ENCODE measurements around the gene DMXL1.
"Not testable (repeated sequence)": the region's sequence is repeated elsewhere in the genome, so short reads cannot be mapped to it uniquely, and the experiment has no call there.

DNA sequence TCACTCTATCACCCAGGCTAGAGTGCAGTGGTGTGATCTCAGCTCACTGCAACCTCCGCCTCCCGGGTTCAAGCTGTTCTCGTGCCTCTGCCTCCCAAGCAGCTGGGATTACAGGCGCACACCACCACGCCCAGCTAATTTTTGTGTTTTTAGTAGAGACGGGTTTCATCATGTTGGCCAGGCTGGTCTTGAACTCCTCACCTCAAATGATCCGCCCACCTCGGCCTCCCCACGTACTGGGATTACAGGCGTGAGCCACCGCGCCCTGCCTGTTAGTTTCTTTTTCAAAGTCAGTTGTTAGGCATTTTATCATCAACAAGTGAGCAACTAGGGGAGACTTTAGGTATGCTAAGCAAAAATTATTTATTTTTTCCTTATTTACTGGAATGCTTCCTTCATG, 4.4 kb downstream of the DMXL1 start:
- TF ChIP-seq, protein P1, sequence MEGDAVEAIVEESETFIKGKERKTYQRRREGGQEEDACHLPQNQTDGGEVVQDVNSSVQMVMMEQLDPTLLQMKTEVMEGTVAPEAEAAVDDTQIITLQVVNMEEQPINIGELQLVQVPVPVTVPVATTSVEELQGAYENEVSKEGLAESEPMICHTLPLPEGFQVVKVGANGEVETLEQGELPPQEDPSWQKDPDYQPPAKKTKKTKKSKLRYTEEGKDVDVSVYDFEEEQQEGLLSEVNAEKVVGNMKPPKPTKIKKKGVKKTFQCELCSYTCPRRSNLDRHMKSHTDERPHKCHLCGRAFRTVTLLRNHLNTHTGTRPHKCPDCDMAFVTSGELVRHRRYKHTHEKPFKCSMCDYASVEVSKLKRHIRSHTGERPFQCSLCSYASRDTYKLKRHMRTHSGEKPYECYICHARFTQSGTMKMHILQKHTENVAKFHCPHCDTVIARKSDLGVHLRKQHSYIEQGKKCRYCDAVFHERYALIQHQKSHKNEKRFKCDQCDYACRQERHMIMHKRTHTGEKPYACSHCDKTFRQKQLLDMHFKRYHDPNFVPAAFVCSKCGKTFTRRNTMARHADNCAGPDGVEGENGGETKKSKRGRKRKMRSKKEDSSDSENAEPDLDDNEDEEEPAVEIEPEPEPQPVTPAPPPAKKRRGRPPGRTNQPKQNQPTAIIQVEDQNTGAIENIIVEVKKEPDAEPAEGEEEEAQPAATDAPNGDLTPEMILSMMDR (conservative IDR thresholded peaks at IDR 0.05) = not testable (repeated sequence)
- TF ChIP-seq ZFX (IDR thresholded peaks at IDR 0.05) = not testable (repeated sequence)
